Transverse colon (tissue), 4 donors: ENCODE results near the gene COQ10B. TPM values are rescaled to one million over a fixed set of nuclear protein-coding genes. Genes with fewer than 3 reads are reported as not detected.
A peak's percentile ranks its signal among the peaks of the same experiment; 100 is the strongest.

Experiments used
- DNase-seq: peaks from one replicate; pipeline ENCODE4 v3.0.0-alpha.2; 2019
- H3K27ac ChIP-seq, 4 donors: fragments of 200-600 bp; sonication (generic); 2 replicates each; pipeline ENCODE4 v1.5.1; 2016 to 2018; ENCODE audit warnings: inconsistent platforms in 4 of 4
- H3K27me3 ChIP-seq: fragments of 200-600 bp; sonication (generic); 2 replicates; pipeline ENCODE4 v1.5.1; 2017; ENCODE audit warnings: inconsistent platforms
- H3K36me3 ChIP-seq, 4 donors: fragments of 200-600 bp; sonication (generic); 2 replicates each; pipeline ENCODE4 v1.5.1; 2017 to 2019; ENCODE audit warnings: inconsistent platforms in 4 of 4
- H3K4me1 ChIP-seq, 4 donors: fragments of 200-600 bp; sonication (generic); 2 replicates each; pipeline ENCODE4 v1.5.1; 2017 to 2020; ENCODE audit warnings: inconsistent platforms in 4 of 4
- H3K4me3 ChIP-seq, 4 donors: fragments of 200-600 bp; sonication (generic); 1 replicate in 1 of 4; 2 replicates in 3 of 4; pipeline versions ENCODE4 v1.5.1 to v1.6.1; 2017 to 2019; ENCODE audit warnings: inconsistent platforms in 4 of 4
- H3K9me3 ChIP-seq, 2 donors: fragments of 200-600 bp; sonication (generic); 2 replicates each; pipeline ENCODE4 v1.5.1; 2017 to 2019; ENCODE audit warnings: inconsistent platforms in 2 of 2
- EP300 ChIP-seq: sonication (generic); formaldehyde crosslinking; IDR thresholded peaks from one replicate; pipeline ENCODE4 v1.6.1; 2017; ENCODE audit warnings: antibody characterized with exemption, low read depth
- POLR2A ChIP-seq: fragments of 450-650 bp; IDR thresholded peaks from one replicate; pipeline ENCODE4 v1.6.1; 2016; ENCODE audit warnings: antibody characterized with exemption, mild to moderate bottlenecking, moderate library complexity
- POLR2AphosphoS5 ChIP-seq, 3 donors: sonication (generic); formaldehyde crosslinking; IDR thresholded peaks; one replicate each; pipeline ENCODE4 v1.6.1; 2016; ENCODE audit warnings: antibody characterized with exemption in 3 of 3
- WGBS, 2 donors: methylation state at CpG; one replicate each; pipeline ENCODE4 v1.1.5; 2018; ENCODE audit warnings: low coverage in 1 of 2; 5-methylcytosine and 5-hydroxymethylcytosine counted together
- in situ Hi-C, 4 donors: fragments of 200-750 bp; cut with MboI; loops; one replicate each; pipeline versions ENCODE4 v1.15.0 to v1.15.1; 2017; ENCODE audit warnings: low sequenced_read_pairs in 3 of 4, low pct_ligation_motif_present in 1 of 4, low pct_unique_long_range_greater_than_20kb in 1 of 4
- intact Hi-C: fragments of 100-400 bp; cut with DNase I; formaldehyde crosslinking; loops from one replicate; pipeline ENCODE4 v1.15.1; 2023; ENCODE audit warnings: low total_unique reads
- total RNA-seq, 4 donors: library from RNA; depleted of rRNA; stranded (reverse); fragments of >200 nt; gene quantifications; one replicate each; pipeline ENCODE4 v1.1.0, GENCODE V29; 2016
- TF ChIP-seq, protein P1 (sequence below), 5 experiments: fragments of 200-600 bp in 3 of 5; fragments of 450-650 bp in 2 of 5; sonication (generic) in 3 of 5; IDR thresholded peaks; 1 replicate in 2 of 5; 2 replicates in 3 of 5; pipeline ENCODE4 v1.5.1; 2016 to 2017; ENCODE audit warnings: antibody characterized with exemption in 5 of 5, inconsistent platforms in 3 of 5, mild to moderate bottlenecking in 2 of 5, moderate library complexity in 1 of 5

Gene COQ10B
- total RNA-seq, 4 donors from 2014 or later: 10.1 to 80.8 (median 30.7) TPM

DNA sequence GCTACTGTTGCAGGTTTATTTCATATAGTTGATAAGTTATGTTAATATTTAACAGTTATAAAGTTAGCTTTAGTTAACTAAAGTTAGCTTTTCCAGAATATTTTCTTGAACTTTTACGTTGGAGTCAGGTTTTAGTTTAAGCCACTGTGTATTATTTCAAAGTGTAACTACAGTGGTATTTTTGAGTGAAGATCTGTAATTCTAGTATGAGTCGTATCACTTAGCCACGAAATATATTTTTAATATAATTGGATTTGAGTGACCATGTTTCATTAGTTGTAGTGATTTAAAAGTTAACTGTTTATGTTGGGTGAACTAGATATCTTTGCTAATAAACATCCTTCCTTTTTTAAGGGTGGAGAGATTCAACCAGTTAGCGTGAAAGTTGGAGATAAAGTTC lies 49.3 kb downstream of the COQ10B start:
- Histone ChIP-seq H3K4me3 (peak overlapping the region in 1 of 4 donors; percentile 4), H3K27ac (peak overlapping the region in 2 of 4 donors; percentile 99), H3K27me3 (no peaks in the 10 kb centered on the region), H3K36me3 (peaks cover 0 to 15% (median 5%) of the 10 kb centered on the region in 4 donors), H3K4me1 (peaks cover 16 to 34% (median 28%) of the 10 kb centered on the region in 4 donors), H3K9me3 (no peaks in the 10 kb centered on the region)
- TF ChIP-seq EP300: no peak
- no peak for TF ChIP-seq POLR2A
- TF ChIP-seq, protein P1, sequence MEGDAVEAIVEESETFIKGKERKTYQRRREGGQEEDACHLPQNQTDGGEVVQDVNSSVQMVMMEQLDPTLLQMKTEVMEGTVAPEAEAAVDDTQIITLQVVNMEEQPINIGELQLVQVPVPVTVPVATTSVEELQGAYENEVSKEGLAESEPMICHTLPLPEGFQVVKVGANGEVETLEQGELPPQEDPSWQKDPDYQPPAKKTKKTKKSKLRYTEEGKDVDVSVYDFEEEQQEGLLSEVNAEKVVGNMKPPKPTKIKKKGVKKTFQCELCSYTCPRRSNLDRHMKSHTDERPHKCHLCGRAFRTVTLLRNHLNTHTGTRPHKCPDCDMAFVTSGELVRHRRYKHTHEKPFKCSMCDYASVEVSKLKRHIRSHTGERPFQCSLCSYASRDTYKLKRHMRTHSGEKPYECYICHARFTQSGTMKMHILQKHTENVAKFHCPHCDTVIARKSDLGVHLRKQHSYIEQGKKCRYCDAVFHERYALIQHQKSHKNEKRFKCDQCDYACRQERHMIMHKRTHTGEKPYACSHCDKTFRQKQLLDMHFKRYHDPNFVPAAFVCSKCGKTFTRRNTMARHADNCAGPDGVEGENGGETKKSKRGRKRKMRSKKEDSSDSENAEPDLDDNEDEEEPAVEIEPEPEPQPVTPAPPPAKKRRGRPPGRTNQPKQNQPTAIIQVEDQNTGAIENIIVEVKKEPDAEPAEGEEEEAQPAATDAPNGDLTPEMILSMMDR (IDR thresholded peaks at IDR 0.05): no peak
- DNase-seq: no peak
- WGBS, 2 donors: 46 to 62% methylated on average over 4 of the region's 4 CpGs
- intact Hi-C loops (no loop called here), in situ Hi-C loops (no loop called here)

DNA sequence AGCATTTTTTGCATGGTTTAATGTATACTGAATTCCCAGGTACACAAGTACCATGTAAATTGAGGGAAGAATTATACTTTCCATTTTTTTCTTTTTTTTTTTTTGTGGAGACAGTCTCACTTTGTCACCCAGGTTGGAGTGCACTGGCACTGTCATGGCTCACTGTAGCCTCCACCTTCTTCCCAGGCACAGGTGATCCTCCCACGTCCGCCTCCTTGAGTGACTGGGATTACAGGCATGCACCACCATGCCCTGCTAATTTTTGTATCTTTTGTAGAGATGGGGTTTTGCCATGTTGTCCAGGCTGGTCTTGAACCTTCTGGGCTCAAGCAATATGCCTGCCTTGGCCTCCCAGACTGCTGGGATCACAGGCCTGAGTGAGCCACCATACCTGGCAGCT lies 50.6 kb downstream of the COQ10B start:
- no peaks in the 10 kb centered on the region for H3K9me3 ChIP-seq
- in situ Hi-C loops: no loop called here
- 91 to 100% methylated on average over 2 of the region's 2 CpGs for WGBS, 2 donors

DNA sequence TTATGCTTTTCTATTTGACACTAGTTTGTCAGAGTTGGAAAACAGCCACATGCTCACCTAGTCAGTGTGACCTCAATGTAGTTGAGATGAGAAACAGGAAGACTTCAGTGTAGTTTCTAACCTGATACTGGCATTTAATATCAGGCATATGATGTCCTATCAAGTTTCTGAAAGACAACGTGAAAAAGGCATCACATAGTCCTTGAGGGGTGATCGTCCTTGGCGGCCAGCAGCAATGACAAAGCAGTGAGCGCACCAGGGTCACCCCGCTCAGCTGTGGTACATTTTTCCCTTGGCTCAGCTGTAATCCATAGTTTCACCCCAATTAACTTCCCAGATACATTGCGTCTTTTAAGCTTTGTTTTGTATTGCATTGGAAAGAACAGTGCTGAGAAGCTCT lies 51.2 kb downstream of the COQ10B start:
- H3K27me3 ChIP-seq: no peaks in the 10 kb centered on the region
- 90 to 100% methylated on average over 3 to 6 of the region's 6 CpGs for WGBS, 2 donors
- in situ Hi-C loops: no loop called here

More for the DNA sequence above, 50.6 kb downstream of the COQ10B start:
- Histone ChIP-seq H3K4me1 (peaks cover 6 to 22% (median 17%) of the 10 kb centered on the region in 4 donors), H3K27ac (no peak overlapping the region), H3K4me3 (no peak overlapping the region), H3K36me3 (peaks cover 0 to 15% (median 5%) of the 10 kb centered on the region in 4 donors), H3K27me3 (no peaks in the 10 kb centered on the region)
- TF ChIP-seq POLR2AphosphoS5 (IDR thresholded peaks at IDR 0.05) (no peak), POLR2A (no peak), EP300 (no peak)
- TF ChIP-seq, protein P1 (IDR thresholded peaks at IDR 0.05): no peak
- DNase-seq: no peak
- intact Hi-C loops: no loop called here

DNA sequence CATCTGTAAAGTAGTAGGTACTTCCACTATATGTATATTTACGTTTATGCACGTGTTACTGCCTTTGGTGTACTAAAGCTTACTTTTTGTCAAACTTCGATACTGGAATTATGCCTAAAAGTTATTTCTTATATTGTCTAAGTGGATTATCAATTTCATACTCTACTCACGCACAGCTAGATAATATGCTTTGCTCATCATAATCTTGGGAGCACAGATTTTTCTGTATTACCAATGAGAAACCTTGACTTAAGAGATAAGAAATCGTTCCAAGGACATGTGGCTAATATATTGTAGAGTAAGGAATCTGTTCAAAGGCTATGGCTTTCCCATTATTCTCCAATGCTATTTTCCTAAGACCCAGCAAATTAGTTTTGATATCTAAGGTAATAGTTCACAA lies 53.3 kb downstream of the COQ10B start:
- no peaks in the 10 kb centered on the region for H3K9me3 ChIP-seq
- no peak for DNase-seq
- TF ChIP-seq POLR2AphosphoS5 (IDR thresholded peaks at IDR 0.05) (no peak), EP300 (no peak), POLR2A (no peak)
- TF ChIP-seq, protein P1 (IDR thresholded peaks at IDR 0.05): no peak
- 93 to 95% methylated on average over 5 of the region's 5 CpGs for WGBS, 2 donors
- H3K4me1 ChIP-seq: peaks cover 6 to 15% (median 10%) of the 10 kb centered on the region in 4 donors
- in situ Hi-C loops (no loop called here), intact Hi-C loops (no loop called here)
- H3K4me3 ChIP-seq: no peak overlapping the region
- H3K36me3 ChIP-seq: peaks cover 0 to 15% (median 5%) of the 10 kb centered on the region in 4 donors
- no peak overlapping the region for H3K27ac ChIP-seq
- H3K27me3 ChIP-seq: no peaks in the 10 kb centered on the region

More for the DNA sequence above, 51.2 kb downstream of the COQ10B start:
- TF ChIP-seq, protein P1 (IDR thresholded peaks at IDR 0.05): no peak
- TF ChIP-seq POLR2AphosphoS5 (IDR thresholded peaks at IDR 0.05): no peak
- TF ChIP-seq EP300: no peak
- TF ChIP-seq POLR2A: no peak
- no peak for DNase-seq
- Histone ChIP-seq H3K27ac (no peak overlapping the region), H3K4me3 (no peak overlapping the region), H3K9me3 (no peaks in the 10 kb centered on the region), H3K4me1 (peaks cover 6 to 22% (median 17%) of the 10 kb centered on the region in 4 donors), H3K36me3 (peaks cover 0 to 15% (median 5%) of the 10 kb centered on the region in 4 donors)
- intact Hi-C loops: no loop called here
